Measurements from ENCODE around the gene MAPKAP1. TPM values are rescaled to one million over a fixed set of nuclear protein-coding genes. Genes with fewer than 3 reads are reported as not detected.

The MAPKAP1 gene
- polyA plus RNA-seq, 1 donor from 2014 or later: 57.5 TPM

DNA sequence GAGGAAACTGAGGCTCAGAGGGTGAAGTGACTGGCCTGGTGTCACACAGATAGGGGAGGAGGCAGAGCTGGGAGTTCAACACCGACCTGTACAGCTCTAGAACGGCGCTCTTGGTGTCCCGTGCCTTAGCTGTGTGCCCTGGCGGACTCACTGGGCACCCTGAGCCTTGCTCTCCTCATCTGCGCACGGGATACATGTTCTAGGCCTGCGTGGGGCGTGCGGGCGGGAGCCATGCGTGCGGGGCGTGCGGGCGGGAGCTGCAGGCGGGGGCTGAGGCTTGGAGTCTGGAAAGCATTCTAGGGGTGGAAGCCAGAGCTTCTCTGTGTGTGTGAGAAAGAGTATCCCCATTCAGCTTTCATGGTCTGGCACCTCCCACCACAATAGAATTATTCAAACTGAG is 280.1 kb downstream of the MAPKAP1 start:
- H3K4me3 ChIP-seq (ENCODE audit: low read length): no peak overlapping the region
- no peaks in the 10 kb centered on the region for H3K27me3 ChIP-seq (ENCODE audit: insufficient read depth, low read depth, low read length)
- H3K27ac ChIP-seq (ENCODE audit: low read length): no peak overlapping the region
- H3K4me2 ChIP-seq (ENCODE audit: low read length): no peak overlapping the region
- no peak overlapping the region for H2AFZ ChIP-seq (ENCODE audit: low read depth, low read length)
- H3K9ac ChIP-seq (ENCODE audit: low read length): no peak overlapping the region
- no peaks in the 10 kb centered on the region for H3K79me2 ChIP-seq (replicated peaks; ENCODE audit: insufficient read depth, low read length)
- H3K36me3 ChIP-seq (ENCODE audit: insufficient read depth, low read length): no peaks in the 10 kb centered on the region
- TF ChIP-seq SMC3 (conservative IDR thresholded peaks at IDR 0.05; ENCODE audit: poor library complexity) (no peak), MXI1 (conservative IDR thresholded peaks at IDR 0.05; ENCODE audit: poor library complexity, severe bottlenecking) (no peak)
- TF ChIP-seq, protein P1, sequence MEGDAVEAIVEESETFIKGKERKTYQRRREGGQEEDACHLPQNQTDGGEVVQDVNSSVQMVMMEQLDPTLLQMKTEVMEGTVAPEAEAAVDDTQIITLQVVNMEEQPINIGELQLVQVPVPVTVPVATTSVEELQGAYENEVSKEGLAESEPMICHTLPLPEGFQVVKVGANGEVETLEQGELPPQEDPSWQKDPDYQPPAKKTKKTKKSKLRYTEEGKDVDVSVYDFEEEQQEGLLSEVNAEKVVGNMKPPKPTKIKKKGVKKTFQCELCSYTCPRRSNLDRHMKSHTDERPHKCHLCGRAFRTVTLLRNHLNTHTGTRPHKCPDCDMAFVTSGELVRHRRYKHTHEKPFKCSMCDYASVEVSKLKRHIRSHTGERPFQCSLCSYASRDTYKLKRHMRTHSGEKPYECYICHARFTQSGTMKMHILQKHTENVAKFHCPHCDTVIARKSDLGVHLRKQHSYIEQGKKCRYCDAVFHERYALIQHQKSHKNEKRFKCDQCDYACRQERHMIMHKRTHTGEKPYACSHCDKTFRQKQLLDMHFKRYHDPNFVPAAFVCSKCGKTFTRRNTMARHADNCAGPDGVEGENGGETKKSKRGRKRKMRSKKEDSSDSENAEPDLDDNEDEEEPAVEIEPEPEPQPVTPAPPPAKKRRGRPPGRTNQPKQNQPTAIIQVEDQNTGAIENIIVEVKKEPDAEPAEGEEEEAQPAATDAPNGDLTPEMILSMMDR (IDR thresholded peaks at IDR 0.05; ENCODE audit: poor library complexity, severe bottlenecking): no peak
- TF ChIP-seq, protein P2, sequence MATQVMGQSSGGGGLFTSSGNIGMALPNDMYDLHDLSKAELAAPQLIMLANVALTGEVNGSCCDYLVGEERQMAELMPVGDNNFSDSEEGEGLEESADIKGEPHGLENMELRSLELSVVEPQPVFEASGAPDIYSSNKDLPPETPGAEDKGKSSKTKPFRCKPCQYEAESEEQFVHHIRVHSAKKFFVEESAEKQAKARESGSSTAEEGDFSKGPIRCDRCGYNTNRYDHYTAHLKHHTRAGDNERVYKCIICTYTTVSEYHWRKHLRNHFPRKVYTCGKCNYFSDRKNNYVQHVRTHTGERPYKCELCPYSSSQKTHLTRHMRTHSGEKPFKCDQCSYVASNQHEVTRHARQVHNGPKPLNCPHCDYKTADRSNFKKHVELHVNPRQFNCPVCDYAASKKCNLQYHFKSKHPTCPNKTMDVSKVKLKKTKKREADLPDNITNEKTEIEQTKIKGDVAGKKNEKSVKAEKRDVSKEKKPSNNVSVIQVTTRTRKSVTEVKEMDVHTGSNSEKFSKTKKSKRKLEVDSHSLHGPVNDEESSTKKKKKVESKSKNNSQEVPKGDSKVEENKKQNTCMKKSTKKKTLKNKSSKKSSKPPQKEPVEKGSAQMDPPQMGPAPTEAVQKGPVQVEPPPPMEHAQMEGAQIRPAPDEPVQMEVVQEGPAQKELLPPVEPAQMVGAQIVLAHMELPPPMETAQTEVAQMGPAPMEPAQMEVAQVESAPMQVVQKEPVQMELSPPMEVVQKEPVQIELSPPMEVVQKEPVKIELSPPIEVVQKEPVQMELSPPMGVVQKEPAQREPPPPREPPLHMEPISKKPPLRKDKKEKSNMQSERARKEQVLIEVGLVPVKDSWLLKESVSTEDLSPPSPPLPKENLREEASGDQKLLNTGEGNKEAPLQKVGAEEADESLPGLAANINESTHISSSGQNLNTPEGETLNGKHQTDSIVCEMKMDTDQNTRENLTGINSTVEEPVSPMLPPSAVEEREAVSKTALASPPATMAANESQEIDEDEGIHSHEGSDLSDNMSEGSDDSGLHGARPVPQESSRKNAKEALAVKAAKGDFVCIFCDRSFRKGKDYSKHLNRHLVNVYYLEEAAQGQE (IDR thresholded peaks at IDR 0.05; ENCODE audit: borderline replicate concordance): no peak
- no peaks in the 10 kb centered on the region for H3K9me3 ChIP-seq (ENCODE audit: low read length)
- no peaks in the 10 kb centered on the region for H3F3A ChIP-seq (ENCODE audit: insufficient read depth, low read length, poor library complexity, severe bottlenecking)
- no peaks in the 10 kb centered on the region for H4K20me1 ChIP-seq (ENCODE audit: insufficient read depth)
- H3K9me2 ChIP-seq (ENCODE audit: insufficient read depth, low read length): no peaks in the 10 kb centered on the region

DNA sequence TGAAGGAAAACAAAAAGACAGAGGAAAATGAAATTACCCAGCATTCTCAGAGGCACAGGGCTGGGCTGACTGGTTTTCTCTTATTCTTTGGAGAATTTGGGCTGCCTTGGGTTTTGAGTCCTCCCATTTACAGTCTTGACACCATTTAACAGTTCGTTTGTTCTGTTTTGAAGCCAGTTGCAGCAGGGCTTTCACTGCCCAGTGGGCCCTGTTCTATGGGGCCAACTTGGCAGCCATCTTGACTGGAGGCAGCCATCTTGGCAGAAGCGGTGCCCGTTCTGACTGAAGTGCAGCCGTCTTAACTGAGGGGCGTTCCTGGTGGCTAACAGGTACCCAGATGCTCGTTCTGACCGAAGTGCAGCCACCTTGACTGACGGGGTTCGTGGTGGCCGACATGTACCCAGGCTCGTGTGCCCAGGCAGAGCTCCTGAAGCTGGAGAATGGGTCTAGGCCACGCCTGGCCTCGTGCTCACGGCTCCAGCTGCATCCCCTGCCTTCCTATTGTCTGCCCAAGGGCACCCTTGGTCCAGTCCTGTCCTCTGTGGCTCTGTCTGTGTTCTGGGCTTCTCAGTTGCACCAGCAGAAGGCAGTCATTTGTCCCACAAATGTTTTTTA is 281.0 kb downstream of the MAPKAP1 start:
- Histone ChIP-seq H3K4me2 (ENCODE audit: low read length) (no peak overlapping the region), H3K36me3 (ENCODE audit: insufficient read depth, low read length) (no peaks in the 10 kb centered on the region), H3K9me3 (ENCODE audit: low read length) (no peaks in the 10 kb centered on the region), H3K9me2 (ENCODE audit: insufficient read depth, low read length) (no peaks in the 10 kb centered on the region), H3F3A (ENCODE audit: insufficient read depth, low read length, poor library complexity, severe bottlenecking) (no peaks in the 10 kb centered on the region), H3K9ac (ENCODE audit: low read length) (no peak overlapping the region), H2AFZ (ENCODE audit: low read depth, low read length) (no peak overlapping the region), H3K79me2 (replicated peaks; ENCODE audit: insufficient read depth, low read length) (no peaks in the 10 kb centered on the region), H4K20me1 (ENCODE audit: insufficient read depth) (no peaks in the 10 kb centered on the region), H3K27ac (ENCODE audit: low read length) (no peak overlapping the region), H3K4me3 (ENCODE audit: low read length) (no peak overlapping the region), H3K27me3 (ENCODE audit: insufficient read depth, low read depth, low read length) (no peaks in the 10 kb centered on the region)
- no peak for TF ChIP-seq RAD21 (conservative IDR thresholded peaks at IDR 0.05)
- TF ChIP-seq EP300 (conservative IDR thresholded peaks at IDR 0.05; ENCODE audit: poor library complexity, severe bottlenecking): no peak
- TF ChIP-seq POLR2AphosphoS5 (IDR thresholded peaks at IDR 0.05): no peak
- no peak for TF ChIP-seq SMC3 (conservative IDR thresholded peaks at IDR 0.05; ENCODE audit: poor library complexity)
- no peak for TF ChIP-seq TAF1 (IDR thresholded peaks at IDR 0.05; ENCODE audit: low read depth)
- TF ChIP-seq MXI1 (conservative IDR thresholded peaks at IDR 0.05; ENCODE audit: poor library complexity, severe bottlenecking): no peak
- TF ChIP-seq EZH2 (IDR thresholded peaks at IDR 0.05; ENCODE audit: borderline replicate concordance, insufficient read depth, low read length, poor library complexity, severe bottlenecking): no peak
